DMS79 (cell line): ENCODE results near the gene ADGRA1.

ENCODE experiments used
- DNase-seq: peaks from one replicate; lab custom pipeline; 2025; lab: John Stamatoyannopoulos, UW

The ADGRA1 gene

DNA sequence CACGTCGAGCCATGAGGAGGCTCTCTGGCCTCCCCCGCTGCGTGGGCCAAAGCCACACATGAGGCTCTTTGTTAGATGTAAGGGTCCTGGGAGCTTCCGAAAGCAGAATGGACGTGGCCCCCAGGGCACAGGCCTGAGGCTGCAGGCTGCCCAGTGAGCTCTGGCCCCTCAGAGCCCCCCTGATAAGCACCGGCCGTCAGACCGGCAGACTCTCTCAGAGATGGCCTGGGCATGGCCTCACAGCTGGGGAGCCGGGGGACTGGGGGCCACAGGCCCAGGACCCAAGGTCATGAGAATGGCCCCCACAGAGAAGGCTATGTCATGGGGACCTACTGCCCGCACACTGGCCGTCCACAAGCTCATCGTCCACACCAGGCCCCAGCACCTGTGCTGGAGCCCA is 31.7 kb upstream of the ADGRA1 start:
- no peak for DNase-seq

DNA sequence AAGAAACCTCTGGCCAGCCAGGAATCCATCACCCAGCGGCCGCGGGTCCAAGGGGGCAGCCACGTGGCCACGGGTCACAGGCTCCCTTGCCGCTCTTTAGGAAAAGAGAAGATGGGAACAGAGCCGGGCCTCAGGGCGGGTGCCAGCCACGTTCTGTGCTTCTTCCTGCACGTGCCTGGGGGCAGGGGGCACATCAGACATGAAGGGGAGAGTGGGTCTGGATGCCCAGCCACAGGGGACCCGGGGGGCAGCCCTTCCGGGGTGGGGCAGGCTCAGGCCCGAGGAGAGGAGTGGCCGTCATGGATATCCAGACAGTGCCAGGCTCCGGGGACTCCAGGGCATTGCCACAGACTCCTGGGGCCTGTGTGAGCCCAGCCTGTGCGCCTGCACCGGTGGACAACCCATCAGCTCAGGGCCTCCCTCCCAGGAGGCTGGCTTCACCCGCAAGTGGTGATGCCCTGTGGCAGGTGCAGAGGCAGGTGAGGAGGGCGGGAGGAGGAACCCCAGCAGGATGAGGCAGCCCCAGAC is 31.0 kb upstream of the ADGRA1 start:
- DNase-seq, result no peak

DNA sequence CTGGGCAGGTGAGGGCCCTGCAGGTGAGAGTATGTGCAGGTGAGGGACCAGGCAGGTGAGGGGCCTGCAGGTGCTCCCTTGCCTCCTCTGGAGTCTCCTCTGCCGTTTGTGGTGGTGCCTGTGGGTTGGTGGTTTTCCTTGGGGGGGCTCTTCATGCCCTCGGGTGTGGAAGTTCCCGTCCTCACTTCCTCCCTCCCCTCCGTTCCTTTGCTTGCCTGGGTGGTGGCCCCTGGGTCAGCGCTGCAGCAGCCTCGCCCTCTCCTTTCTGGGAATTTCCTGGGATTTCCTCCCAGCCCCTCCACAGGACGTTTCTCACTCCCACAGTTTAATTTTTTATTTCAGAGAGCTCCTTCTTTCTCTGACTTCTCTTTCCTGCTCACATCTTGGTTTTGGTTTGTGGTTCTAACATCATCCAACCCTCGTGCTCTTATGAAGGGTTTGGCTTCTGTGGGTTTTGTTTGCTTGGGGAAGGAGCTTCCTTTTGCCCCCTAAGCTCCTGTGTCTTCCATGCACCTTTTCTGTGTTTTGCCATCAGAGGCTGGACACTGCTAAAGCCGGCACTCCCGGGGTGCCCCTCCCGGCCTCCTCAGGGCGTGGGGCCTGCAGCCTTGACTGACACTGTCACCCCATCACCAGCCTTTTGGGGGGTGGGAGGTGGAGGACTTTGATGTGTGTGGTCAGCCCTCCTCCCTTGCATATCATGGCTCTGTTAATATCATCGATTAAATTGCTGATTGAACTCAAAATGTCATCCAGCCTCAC is 29.2 kb upstream of the ADGRA1 start:
- no peak for DNase-seq

DNA sequence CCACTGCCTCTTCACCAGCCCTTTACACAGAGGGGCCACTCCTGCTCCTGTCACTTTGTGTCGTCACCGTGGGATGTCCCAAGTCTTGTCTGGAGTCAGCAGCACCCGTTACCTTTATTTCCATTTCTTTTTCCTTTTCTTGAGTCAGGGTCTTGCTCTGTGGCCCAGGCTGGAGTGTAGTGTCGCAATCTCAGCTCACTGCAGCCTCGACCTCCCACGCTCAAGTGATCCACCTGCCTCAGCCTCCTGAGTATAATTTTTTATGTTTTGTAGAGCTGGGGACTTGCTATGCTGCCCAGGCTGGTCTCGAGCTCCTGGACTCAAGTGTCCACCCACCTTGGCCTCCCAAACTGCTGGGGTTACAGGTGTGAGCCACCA is 28.6 kb upstream of the ADGRA1 start:
- no peak for DNase-seq

DNA sequence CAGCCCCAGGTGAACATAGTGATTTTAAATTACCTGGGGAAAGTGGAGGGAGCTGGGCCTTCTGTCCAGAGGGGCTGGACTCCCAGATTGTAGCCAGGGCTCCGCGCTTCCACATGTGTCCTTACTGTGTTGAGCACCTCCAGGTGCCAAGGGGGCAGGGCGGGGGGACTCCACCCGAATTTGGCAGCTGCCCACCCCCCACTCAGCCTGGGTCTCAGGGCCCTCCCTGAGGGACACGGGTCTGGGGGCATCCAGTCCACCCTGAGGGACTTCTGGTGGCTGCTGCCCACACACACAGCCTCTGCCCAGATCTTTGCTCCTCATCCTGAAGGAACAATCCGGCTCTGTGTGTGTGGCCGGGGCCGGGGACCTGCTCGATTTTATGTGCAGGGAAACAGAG is 28.2 kb upstream of the ADGRA1 start:
- no peak for DNase-seq

DNA sequence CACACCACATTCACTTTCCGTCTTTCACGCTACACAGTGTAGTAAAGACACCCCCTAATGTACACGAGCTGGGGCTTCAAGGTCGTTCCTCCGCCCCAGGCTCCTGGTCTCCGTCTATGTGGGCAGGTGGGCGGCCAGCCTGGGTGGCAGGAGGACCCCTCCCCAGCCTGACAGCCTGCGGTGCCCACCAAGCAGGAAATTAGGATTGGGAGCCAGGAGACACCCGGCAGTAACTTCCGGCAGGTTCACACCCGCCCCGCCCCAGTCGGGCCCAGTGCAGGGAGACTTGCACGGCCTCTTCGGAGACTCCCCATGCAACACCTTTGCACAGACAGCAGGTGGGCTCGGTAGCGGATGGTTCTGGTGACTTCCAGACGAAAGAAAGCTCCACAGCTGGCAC is 27.7 kb upstream of the ADGRA1 start:
- DNase-seq, result no peak

DNA sequence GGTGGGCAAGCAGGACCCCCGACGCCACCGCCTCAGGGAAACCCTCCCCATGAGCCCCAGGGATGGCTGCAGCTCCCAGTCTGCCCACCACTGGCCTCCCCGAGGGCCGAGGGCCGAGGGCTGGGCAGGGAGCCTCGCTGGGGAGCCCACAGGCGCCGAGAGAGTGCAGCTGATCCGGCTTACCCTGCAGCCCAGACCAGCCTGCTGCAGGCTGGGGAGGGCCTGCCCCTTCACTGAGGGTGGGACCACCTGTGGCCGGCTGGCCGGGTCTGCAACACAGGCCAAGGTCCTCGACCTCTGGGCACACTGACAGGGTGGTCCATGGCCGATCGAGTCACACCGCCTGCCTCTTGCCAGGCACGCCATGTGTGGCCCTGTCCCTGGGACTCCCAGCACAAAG is 27.3 kb upstream of the ADGRA1 start:
- DNase-seq, result no peak

DNA sequence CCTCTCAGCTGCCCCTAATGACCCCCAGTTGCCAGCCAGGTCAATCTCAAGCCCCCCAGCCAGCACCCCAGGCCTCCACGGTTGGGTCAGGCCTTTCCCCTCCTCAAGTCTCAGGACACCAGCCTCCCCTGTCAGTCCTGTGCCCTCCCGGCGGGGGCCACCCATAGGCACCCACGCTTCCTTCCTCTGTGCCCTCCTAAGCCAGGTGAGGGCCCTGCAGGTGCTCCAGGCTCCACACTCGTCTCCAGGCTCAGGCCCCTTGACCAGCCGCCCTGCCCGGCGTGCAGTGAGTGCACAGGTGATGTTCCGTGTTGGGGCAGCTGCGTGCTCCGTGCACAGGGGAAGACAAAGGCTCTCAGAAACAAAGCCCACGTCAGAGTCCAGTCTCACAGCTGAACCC is 26.8 kb upstream of the ADGRA1 start:
- DNase-seq, result no peak

DNA sequence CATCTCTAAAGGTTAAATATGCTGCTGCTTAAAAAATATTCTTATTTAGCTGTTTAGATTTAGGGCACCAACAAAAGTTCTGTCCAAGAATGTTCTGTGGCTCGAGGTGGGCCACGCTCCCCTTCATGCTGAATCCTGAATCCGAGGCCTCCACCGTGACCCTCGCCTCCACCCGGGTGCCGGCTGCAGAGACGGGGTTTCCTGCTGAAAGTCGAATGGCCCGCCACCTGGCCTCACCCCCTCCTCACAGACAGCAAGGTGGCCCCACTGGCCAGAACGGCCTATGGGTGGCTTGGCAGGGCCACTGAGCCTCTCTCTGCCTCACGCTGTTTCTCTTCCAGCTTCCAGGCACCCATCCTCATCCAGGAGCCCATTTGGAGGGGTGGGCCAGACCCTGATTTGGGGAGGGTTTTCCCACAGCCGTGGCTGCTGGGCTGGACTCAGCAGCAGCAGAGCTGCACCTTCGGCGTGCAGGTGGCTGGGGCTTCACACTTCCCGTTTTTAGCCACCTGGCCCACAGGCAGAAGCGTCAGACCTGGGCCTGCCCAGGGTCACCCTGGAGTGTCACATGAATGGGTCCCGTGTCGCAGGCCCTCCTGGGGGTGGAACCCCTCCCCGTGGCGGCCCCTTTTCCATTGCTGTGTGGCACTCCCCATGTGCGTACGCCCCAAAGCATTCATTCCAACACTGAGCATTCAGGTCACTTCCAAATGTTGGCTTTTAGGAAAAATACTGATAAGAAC is 26.3 kb upstream of the ADGRA1 start:
- no peak for DNase-seq

DNA sequence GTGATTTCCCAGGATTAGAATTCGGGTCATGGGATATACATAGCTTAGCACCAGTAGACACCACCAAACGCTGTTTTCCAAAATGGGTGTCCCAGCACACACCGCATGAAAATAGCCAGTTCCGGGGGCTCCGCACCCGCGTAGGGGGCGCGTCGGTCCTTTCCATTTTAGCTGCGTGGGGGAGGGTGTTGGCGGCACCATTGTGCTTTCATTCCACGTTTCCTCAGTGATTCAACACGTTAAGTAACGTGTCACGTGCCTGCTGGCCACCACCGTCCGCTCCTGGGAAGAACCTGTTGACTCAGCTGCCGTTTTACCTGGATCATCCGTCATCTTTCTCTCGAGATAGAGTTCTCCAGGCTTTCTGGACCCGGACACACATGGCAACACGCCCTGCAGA is 25.6 kb upstream of the ADGRA1 start:
- DNase-seq, result no peak

DNA sequence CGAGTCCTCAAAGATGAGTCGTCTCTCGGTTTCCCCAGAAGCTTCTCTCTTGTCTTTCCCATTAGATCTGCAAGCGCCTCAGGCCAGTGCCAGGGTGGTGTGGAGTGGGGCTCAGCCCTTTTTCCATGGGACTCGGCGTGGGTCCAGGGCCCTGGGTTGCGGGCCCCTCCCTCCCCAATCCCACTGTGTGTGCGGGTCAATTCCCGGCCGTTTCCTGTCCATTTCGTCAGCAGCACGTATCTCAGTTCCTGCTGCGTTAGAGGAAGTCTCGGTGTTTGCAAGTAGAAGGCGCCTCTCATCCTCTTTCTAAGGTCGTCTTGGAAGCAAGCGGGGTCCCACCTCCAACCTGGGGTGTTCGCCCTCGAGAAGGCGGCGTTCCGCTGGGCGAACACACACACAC is 25.1 kb upstream of the ADGRA1 start:
- no peak for DNase-seq

DNA sequence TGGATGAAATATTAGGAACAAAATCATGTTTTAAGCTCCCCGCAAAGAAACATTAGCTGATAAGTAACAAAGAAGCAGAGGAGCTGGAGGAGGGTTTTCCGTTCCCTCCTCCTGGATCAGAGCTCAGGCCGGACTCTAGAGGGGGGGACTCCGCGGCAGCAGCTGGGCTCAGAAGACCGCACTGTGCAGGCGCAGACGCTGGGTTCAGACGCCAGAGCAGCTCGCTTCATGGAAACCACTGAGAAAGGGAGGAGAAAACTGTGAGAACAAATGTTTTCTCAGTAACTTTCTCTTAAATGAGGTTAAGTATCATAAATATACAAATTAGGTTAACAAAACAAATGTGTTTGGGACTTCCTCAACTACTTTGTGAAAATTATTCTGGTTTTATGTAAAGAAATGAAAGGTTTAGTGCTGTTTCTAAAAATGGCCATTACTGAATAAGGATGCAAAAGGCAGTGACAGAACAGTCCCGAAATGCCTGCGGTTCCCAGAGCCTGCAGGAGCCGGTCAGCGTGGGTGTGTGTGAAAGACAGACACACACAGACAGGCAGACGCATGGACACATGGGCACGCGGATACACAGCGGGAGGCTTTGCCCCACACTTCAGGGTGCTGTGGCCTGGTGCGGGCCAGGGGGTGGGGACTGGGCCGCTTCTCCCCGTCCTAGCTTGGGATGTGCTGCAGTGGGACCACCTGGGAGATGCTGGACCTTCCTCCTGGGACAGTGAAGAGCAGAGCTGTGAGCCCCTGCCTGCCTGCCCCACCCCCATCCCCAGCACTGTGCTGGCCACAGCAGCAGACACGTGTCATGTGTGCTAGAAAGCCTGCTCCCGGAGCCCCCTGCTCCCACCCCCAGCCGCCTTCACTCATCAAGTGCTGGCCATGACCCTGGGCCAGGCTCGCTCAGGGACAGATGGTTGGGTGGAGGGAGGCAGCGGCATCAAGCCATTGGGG is 20.3 kb upstream of the ADGRA1 start:
- no peak for DNase-seq

DNA sequence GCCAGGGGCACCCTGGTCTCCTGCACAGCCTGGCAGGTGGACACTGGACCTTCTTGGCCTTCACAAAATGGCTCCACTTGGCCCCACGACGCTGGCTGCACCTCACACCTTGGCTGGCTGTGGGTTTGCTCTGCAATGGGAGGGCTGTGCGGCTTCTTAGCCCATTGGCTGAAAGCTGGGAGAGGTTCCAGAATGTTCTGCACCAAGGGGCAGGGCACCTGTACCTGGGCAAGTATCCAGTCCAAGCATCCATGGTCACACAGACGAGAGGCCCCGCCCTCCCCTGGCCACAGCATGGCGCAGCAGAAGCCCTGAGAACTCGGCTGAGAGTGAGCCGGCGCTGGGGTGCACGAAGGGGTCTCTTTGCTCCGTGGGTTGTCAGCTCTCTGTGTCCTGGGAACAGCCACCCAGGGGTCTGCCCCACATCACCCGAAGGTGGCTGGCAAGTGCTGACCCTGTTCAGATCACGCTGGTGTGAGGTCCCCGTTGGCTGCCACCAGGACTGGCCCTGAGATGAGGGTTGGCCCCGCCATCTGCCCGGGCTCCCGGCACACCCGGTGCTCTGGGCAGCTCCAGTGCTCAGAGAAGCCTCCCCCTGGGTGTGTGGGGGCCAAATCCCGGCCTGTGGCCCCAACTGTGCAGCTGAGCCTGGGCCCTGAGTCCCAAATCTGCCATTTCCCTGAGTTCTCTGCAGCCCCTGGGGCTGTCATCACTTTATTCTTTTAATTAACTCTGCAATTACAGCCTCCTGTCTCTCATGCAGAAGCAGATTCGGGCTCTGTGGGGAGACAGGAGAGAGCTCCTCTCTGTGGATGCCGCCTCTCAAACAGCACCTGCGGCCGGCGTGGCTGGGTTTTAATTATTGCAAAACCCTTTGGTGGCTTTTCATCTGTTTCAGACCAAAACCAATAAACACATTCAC is 19.4 kb upstream of the ADGRA1 start:
- no peak for DNase-seq

DNA sequence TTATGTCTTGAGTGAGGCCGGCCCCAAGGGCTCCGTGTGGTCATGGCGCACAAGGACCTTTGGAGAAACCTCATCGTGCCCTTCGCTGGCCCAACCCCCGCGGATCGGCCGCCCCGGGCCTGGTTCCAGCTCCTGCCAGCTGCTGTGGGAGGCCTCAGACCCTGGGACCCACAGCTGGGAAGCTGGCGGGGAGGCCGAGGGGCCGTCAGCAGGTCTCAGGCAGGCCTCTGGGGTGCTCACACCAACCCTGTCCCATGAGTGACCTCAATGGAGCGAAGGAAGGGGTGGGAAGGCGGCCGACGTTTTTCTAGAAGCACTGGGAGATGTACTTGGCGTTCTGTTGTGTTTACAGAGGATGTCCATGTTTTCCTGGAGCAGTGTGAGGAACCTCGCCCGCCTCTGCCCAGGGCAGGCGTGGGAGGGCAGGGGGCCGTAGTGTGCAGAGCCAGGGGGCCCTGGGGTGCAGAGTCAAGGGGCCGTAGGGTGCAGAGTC is 18.6 kb upstream of the ADGRA1 start:
- DNase-seq, result no peak

DNA sequence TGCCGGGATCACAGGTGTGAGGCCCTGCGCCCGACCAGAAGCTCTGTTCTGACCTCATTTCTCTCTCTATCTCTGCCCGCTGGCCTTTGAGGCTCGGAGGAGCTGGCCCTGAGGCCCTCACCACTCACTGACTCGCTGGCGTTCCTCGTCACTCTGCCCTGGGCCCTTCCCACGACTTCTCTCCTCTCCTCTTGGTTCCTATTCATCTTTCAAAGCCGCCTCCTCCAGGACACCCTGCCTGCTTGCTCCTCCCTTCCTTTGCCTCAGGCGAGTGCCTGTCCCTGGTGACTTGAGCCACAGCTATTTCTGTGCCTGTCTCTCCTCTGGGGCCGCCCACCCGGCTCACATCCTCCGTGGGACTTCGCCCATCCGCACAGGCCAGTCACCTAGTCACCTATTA is 17.3 kb upstream of the ADGRA1 start:
- no peak for DNase-seq

DNA sequence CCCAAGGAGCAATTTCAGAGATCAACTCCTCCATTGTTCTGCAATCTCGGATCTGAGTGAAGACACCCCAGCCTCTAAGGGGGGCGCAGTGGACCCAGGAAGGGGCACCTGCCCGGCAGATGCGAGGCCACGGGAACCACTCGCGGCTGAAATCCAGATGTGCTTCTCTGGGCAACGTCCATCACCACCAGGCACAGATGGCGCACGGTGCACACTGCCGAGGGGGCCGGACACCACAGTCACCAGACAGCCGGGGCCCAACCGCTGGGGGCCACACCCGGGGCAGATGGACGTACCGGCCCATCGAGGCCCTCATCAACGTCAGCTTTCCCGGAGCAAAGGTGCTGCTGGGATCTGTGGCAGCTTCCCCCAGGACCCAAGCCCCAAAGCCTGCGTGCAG is 16.9 kb upstream of the ADGRA1 start:
- DNase-seq, result no peak

DNA sequence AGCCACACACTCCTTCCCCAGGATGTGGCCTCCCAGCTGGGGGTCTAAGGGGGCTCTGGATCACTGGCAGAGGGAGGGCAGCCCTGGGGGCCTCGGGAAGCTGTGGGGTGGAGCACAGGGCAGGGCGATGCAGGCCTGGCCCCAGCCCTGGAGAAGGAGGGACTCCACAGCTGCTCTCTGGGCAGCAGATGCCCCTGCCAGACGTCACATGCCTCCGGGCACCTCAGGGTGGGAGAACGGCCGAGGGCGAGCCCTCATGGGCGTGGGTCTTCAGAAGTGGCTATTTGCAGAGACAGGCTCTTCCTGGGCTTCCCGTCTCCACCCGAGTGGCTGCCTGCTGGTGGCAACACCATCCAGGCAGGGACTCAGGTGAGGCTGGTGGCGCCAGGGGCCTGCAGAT is 16.0 kb upstream of the ADGRA1 start:
- no peak for DNase-seq

DNA sequence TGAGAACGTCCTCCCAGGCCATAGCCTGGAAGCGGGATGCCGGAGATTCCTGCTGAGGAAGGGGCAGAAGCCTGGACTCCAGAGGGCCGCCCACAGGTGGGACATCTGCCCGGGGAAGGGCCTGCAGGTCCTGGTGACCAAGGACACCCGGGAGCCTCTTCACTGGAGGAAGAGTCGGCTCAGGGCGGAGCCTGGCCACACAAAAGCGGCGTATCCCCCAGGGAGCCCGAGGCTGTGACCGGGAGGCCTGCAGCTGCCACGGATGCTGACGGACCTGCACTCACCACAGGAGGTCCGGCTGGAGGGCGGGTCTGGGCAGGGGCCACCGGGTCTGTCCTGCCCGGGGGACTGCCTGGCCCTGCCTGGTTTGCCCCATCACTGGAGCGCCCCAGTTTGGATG is 15.5 kb upstream of the ADGRA1 start:
- no peak for DNase-seq

DNA sequence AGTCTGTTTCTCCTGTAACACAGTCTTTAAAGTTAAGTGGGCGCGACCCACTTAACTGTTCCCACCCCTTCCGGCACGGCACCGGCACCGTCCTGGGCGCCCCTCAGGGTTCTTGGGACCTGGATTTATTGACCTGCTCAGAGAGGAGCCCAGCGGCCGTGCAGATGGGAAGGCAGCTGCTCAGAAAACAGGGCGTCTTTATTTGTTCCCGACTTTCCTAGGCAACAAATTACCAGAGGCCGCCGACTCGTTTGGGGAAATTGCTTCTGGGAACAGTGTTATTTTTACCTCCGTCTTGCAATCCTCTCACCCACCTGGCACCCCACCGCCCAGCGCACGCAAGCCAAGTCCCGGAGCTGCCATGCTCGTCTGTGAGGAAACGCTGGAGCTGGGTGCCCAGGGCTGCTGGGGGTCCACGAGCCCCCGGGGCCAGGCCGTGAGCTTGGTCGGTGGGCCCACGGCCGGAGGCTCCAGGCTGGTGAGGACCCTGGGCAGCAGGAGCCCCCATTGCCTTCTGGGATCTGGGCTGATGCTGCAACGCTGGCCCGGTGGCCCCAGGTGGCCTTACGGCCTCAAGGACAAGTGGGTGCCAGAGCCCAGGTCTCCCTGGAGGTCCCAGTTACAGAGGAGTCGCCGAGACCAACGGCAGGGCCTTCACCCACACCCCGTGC is 14.9 kb upstream of the ADGRA1 start:
- no peak for DNase-seq

DNA sequence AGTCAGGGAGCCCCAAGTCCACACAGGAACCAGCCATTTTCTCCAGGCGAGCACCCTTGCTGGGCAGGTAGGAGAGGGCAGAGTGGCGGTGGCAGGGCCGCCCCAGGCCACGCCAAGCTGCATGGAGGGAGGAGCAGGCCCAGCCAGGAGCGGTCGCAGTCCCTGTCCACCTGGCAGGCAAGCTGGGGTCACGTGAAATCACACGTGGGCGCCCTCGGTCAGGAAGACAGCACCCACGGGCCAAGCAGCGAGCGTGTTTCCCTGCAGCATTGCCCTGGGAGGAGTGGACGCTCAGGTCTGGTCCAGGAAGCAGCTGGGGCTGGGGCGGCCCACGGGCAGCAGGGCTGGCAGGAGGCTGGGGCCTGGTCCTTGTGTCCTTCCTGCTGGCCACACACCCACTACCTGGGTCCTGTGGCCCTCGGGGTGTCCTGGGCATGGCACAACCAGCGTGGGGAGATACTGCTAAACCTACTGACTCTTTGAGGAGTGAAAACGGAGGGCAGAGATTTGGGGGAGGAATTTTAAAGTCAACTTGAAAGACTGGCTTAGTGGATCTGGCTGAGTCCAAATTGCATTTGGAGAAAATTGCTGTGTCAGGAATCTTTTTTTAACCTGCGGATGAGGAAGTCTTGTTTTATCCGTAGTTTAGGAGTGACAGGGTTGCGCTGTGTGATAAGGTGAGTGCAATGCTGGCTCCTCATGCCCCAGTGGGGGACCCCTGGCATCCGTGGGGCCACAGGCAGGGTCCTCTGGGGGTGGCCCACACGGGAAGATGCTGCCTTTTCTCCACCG is 12.2 kb upstream of the ADGRA1 start:
- no peak for DNase-seq
